ENCODE measurements around the gene CCDC57. TPM values are rescaled to one million over a fixed set of nuclear protein-coding genes. Genes with fewer than 3 reads are reported as not detected.

The CCDC57 gene
- total RNA-seq, 1 donor from 2014 or later, result 50.5 TPM

DNA sequence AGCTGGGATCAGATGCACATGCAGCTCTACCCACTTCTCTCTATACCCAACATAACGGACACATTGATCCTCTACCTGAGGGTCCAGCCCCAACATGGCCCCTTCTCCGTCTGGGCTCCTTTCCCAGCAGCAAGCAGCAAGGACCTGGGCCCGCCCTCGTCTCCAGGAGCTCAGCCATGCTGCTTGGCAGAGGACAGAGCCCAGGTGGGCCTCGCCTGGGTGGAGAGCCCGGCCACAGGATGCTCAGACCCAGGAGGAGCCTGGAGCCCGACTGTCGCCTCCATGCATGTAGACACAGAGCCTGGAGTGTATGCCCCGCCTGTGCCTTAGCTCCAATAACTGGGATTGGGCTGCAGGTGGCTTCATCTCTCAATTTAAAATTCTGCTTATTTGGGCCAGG, 57.0 kb downstream of the CCDC57 start:
- intact Hi-C loops (cut with DNase I), result loop anchor here (5.0 to 10.0 kb wide), 2 partner anchors 123 to 191 kb away; partner anchors contain the start of genes NOTUM and RAC3
- TF ChIP-seq, protein P1, sequence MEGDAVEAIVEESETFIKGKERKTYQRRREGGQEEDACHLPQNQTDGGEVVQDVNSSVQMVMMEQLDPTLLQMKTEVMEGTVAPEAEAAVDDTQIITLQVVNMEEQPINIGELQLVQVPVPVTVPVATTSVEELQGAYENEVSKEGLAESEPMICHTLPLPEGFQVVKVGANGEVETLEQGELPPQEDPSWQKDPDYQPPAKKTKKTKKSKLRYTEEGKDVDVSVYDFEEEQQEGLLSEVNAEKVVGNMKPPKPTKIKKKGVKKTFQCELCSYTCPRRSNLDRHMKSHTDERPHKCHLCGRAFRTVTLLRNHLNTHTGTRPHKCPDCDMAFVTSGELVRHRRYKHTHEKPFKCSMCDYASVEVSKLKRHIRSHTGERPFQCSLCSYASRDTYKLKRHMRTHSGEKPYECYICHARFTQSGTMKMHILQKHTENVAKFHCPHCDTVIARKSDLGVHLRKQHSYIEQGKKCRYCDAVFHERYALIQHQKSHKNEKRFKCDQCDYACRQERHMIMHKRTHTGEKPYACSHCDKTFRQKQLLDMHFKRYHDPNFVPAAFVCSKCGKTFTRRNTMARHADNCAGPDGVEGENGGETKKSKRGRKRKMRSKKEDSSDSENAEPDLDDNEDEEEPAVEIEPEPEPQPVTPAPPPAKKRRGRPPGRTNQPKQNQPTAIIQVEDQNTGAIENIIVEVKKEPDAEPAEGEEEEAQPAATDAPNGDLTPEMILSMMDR (IDR thresholded peaks at IDR 0.05), result no peak
- H3K4me3 ChIP-seq, result no peak overlapping the region
- DNase-seq (no peak), ATAC-seq (no peak)
- H3K36me3 ChIP-seq, result no peaks in the 10 kb centered on the region
- H3K9me3 ChIP-seq, result no peaks in the 10 kb centered on the region
- H3K4me1 ChIP-seq, result no peaks in the 10 kb centered on the region
- H3K27me3 ChIP-seq, result no peaks in the 10 kb centered on the region
- H3K27ac ChIP-seq, result no peak overlapping the region

DNA sequence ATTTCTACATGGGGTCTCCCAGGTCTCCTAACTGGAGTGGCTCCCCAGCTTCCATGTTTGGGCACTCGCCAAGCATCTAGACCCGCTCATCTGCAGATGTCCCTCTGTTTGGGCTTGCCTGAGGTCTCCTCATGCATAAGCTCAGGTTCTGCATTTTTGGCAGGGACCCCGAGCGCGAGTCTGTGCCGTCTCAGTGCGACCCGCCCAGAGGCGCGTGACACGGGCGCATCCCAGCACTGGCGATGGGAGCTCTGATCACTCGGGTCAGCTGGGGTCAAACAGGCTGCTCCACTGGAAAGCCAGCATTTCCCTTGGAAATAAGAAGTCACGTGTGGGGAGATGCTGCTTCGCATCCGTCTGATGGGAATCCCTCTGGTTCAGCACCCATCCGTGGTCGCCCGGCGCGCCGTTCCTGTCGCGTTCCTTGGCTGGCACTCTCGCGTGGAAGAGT, 57.7 kb downstream of the CCDC57 start:
- no peak for DNase-seq
- no peak overlapping the region for H3K4me3 ChIP-seq
- intact Hi-C loops (cut with DNase I), result loop anchor here (5.0 to 10.0 kb wide), 2 partner anchors 123 to 190 kb away; partner anchors contain the start of genes NOTUM and RAC3

DNA sequence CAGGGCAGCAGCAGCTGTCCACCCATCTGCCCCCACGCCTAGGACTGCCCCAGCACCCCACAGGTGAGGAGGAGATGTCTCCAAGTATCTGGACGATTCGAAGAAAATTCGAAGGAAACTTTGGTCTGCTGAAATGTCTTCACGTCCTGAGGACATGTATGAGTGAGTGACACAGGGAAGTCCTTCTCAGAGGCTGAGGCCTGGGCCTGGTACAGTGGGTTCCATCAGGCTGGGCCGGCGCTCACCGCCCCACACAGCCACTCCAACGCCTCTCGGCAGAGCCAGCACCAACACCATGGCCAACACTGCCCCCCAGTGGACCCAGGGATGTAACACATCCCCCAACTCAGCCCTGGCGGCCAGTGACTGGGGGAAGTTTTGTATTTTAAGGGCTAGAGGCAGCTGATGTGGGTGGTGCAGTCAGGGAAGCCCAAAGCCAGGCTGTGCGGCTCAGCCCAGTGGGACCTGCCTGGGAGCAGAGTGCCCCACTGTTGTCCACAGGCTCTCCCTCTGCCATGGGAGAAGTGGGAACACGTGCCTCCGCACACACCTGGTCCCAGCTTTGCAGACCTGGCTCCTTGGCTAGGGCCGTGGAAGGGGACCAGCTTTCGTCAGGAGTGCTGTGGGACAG, 58.8 kb downstream of the CCDC57 start:
- no peak overlapping the region for H3K27ac ChIP-seq
- TF ChIP-seq, protein P1 (IDR thresholded peaks at IDR 0.05), result peak; percentile 92
- intact Hi-C loops (cut with DNase I), result loop anchor here (10.0 kb wide), 1 partner anchor 189 kb away; the partner anchor contains the start of gene NOTUM

More for the DNA sequence above, 57.7 kb downstream of the CCDC57 start:
- no peak for ATAC-seq
- Histone ChIP-seq H3K4me1 (no peaks in the 10 kb centered on the region), H3K27me3 (no peaks in the 10 kb centered on the region), H3K36me3 (no peaks in the 10 kb centered on the region), H3K9me3 (no peaks in the 10 kb centered on the region), H3K27ac (no peak overlapping the region)
- TF ChIP-seq, protein P1 (IDR thresholded peaks at IDR 0.05), result no peak

DNA sequence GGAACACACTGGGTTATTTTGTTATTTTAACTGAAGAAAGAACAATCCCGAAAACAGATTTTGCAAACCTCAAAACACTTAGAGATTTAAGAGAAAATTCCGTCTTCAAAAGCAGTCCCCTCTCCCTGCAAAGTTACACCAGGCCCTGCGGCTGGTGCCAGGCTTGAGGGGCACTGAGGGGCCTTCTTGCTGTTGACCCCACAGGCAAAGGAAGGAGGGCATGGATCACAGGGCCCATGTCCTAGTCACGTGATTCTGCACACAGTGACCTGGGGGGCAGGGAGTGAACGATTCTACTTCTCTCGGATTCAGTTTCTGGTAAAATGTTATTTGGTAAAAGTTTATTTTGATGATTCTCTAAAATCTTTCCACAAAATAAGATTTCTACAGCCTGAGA, 59.3 kb downstream of the CCDC57 start:
- intact Hi-C loops (cut with DNase I), result loop anchor here (10.0 kb wide), 1 partner anchor 188 kb away; the partner anchor contains the start of gene NOTUM
- ATAC-seq, result no peak

More for the DNA sequence above, 58.8 kb downstream of the CCDC57 start:
- H3K9me3 ChIP-seq, result no peaks in the 10 kb centered on the region
- DNase-seq (peak; percentile 92), ATAC-seq (peak; percentile 96)
- no peaks in the 10 kb centered on the region for H3K27me3 ChIP-seq
- no peak overlapping the region for H3K4me3 ChIP-seq
- no peaks in the 10 kb centered on the region for H3K4me1 ChIP-seq
- no peaks in the 10 kb centered on the region for H3K36me3 ChIP-seq

DNA sequence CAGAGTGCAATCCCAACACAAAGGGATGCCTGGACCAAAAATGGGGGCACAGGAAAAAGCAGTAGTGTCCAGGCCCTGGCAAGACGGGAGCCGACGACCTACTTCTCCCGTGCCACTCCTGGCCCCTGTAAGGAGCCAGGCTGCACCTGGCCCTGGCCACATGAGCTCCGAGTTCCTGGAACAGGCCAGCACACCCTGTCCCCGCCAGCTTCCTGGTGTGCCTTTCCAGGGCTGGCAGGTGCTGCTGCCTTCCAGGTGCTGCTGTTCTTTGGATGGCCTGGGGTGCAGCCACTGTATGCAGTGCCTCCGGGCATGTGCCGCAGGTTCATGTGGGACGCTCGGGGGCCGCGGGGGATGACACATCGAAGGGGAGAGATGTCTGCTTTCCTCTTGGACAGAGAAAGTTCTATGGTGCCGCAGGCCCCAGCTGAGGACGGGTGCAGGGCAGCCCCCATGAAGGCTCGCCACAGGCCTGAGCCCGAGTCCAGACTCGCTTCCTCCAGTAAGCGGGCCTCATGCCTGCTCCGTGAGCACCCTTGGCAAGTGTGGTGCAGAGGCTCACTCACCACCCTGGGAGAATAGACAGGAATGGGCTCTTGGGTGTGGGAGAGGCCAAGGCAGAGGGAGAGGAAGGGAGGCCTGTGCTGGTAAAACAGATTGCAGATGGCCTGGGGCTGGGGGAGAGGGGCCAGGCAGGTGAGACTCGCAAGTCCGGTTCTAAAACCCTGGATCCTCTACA, 59.9 kb downstream of the CCDC57 start:
- no peaks in the 10 kb centered on the region for H3K27me3 ChIP-seq
- no peaks in the 10 kb centered on the region for H3K36me3 ChIP-seq
- DNase-seq, result peak; percentile 88
- peak; percentile 75 for ATAC-seq
- H3K4me3 ChIP-seq, result no peak overlapping the region
- H3K27ac ChIP-seq, result peak overlapping the region; percentile 63
- no peaks in the 10 kb centered on the region for H3K9me3 ChIP-seq
- intact Hi-C loops (cut with DNase I), result loop anchor here (10.0 kb wide), 1 partner anchor 188 kb away; the partner anchor contains the start of gene NOTUM
- H3K4me1 ChIP-seq, result no peaks in the 10 kb centered on the region
- TF ChIP-seq, protein P1 (IDR thresholded peaks at IDR 0.05), result no peak

More for the DNA sequence above, 59.3 kb downstream of the CCDC57 start:
- no peaks in the 10 kb centered on the region for H3K4me1 ChIP-seq
- DNase-seq, result no peak
- TF ChIP-seq, protein P1 (IDR thresholded peaks at IDR 0.05), result no peak
- peak overlapping the region; percentile 47 for H3K27ac ChIP-seq
- H3K4me3 ChIP-seq, result no peak overlapping the region
- no peaks in the 10 kb centered on the region for H3K27me3 ChIP-seq
- H3K9me3 ChIP-seq, result no peaks in the 10 kb centered on the region
- H3K36me3 ChIP-seq, result no peaks in the 10 kb centered on the region

All from upper lobe of right lung (tissue), 1 donor.